Erythroblast (primary cell): ENCODE measurements around the gene CTRL.

ENCODE experiments used
- GATA1 ChIP-seq: IDR thresholded peaks from 2 replicates; pipeline ENCODE4 v1.6.1; 2011; ENCODE audit warnings: low read depth, mild to moderate bottlenecking, control low read depth, low read length, moderate library complexity
- POLR2A ChIP-seq: IDR thresholded peaks from 2 replicates; pipeline ENCODE4 v1.6.1; 2011; ENCODE audit warnings: mild to moderate bottlenecking, low read length

DNA sequence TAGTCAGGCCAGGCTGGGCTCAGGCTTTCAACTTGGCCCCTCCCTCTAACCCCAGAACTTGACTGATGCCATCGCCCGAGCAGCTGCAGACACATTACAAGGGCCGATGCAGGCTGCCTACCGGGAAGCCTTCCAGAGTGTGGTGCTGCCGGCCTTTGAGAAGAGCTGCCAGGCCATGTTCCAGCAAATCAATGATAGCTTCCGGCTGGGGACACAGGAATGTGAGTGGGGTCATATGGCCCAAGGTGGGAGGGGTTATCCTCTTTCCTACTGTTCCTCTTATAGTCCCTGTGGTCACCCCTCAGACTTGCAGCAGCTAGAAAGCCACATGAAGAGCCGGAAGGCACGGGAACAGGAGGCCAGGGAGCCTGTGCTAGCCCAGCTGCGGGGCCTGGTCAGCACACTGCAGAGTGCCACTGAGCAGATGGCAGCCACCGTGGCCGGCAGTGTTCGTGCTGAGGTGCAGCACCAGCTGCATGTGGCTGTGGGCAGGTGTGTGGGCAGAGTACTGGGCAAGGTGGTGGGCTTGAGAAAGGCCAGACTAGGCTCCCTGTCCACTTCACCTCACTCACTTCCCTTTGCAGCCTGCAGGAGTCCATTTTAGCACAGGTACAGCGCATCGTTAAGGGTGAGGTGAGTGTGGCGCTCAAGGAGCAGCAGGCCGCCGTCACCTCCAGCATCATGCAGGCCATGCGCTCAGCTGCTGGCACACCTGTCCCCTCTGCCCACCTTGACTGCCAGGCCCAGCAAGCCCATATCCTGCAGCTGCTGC lies 49.1 kb downstream of the CTRL start:
- TF ChIP-seq POLR2A (no peak), GATA1 (no peak)
